Stimulated activated CD8-positive, alpha-beta memory T cell treated with anti-CD3 and anti-CD28 coated beads, Interleukin-15, amount 100 ng/mL, for 1 hour (primary cell): ENCODE measurements around the gene ITIH1.
A peak's percentile ranks its signal among the peaks of the same experiment; 100 is the strongest.
"Not testable (repeated sequence)": the region's sequence is repeated elsewhere in the genome, so short reads cannot be mapped to it uniquely, and the experiment has no call there.

ENCODE experiments used
- DNase-seq: peaks from one replicate; pipeline ENCODE4 v3.0.0-alpha.2; 2020; ENCODE audit warnings: low read depth

ITIH1 gene

GRCh38 chr3:52777127-52777958, at the start of gene ITIH1:
Gene ITIH1, plus strand, starts transcription at chr3:52777599. Its CDS starts 17 bp downstream, at chr3:52777616.
- DNase-seq = no peak

GRCh38 chr3:52728753-52729152, 48.6 kb upstream of the ITIH1 start:
- not testable (repeated sequence) for DNase-seq

- no peak for DNase-seq
These were observed 46.7 kb upstream of the ITIH1 start for GRCh38 chr3:52730681-52731080.

- DNase-seq = no peak
These were observed 45.8 kb upstream of the ITIH1 start for GRCh38 chr3:52731590-52731989.

- DNase-seq = no peak
These were observed 44.0 kb upstream of the ITIH1 start for GRCh38 chr3:52733256-52733891.

GRCh38 chr3:52739730-52740129, 37.7 kb upstream of the ITIH1 start:
- DNase-seq = no peak

- DNase-seq = no peak
These were observed 34.9 kb upstream of the ITIH1 start for GRCh38 chr3:52742418-52743041.

GRCh38 chr3:52743152-52743551, 34.2 kb upstream of the ITIH1 start:
- no peak for DNase-seq

- DNase-seq = no peak
These were observed 33.7 kb upstream of the ITIH1 start for GRCh38 chr3:52743721-52744120.

GRCh38 chr3:52752045-52752660, 25.2 kb upstream of the ITIH1 start:
- no peak for DNase-seq

- DNase-seq = no peak
These were observed 23.0 kb upstream of the ITIH1 start for GRCh38 chr3:52754373-52754772.

GRCh38 chr3:52756141-52756540, 21.3 kb upstream of the ITIH1 start:
- DNase-seq = no peak

- DNase-seq = no peak
These were observed 13.9 kb upstream of the ITIH1 start for GRCh38 chr3:52763466-52763865.

GRCh38 chr3:52769786-52770455, 7.5 kb upstream of the ITIH1 start:
- no peak for DNase-seq

- peak; percentile 60 for DNase-seq
These were observed 6.7 kb upstream of the ITIH1 start, which contains the start of gene NEK4 for GRCh38 chr3:52770496-52771333. Gene NEK4, minus strand, starts transcription at chr3:52770940. Its CDS starts 194 bp downstream, at chr3:52770746.

- DNase-seq = no peak
These were observed 6.1 kb upstream of the ITIH1 start for GRCh38 chr3:52771334-52771681.

- DNase-seq = no peak
These were observed 5.7 kb upstream of the ITIH1 start for GRCh38 chr3:52771702-52772101.

- DNase-seq = no peak
These were observed 3.9 kb upstream of the ITIH1 start for GRCh38 chr3:52773361-52774065.

- no peak for DNase-seq
These were observed 3.2 kb upstream of the ITIH1 start for GRCh38 chr3:52774066-52774713.
